ENCODE data around the gene TSFM.

TSFM gene

GRCh38 chr12:57837864-57838562 is 55.4 kb downstream of the TSFM start:
- no peak for FAIRE-seq

- FAIRE-seq, result no peak
Measured at GRCh38 chr12:57838594-57839302, 56.2 kb downstream of the TSFM start.

GRCh38 chr12:57839996-57840395 is 57.4 kb downstream of the TSFM start:
- no peak for FAIRE-seq

- FAIRE-seq, result no peak
Measured at GRCh38 chr12:57840726-57841125, 58.1 kb downstream of the TSFM start.

- FAIRE-seq, result no peak
Measured at GRCh38 chr12:57841445-57841844, 58.9 kb downstream of the TSFM start.

GRCh38 chr12:57842342-57843294 is 60.0 kb downstream of the TSFM start:
- no peak for FAIRE-seq

GRCh38 chr12:57844709-57845477 is 62.3 kb downstream of the TSFM start:
- peak; percentile 6 for FAIRE-seq

GRCh38 chr12:57845478-57846284 is 63.1 kb downstream of the TSFM start:
- no peak for FAIRE-seq

GRCh38 chr12:57846285-57846576 is 63.6 kb downstream of the TSFM start:
- FAIRE-seq, result no peak

- FAIRE-seq, result peak; percentile 94
Measured at GRCh38 chr12:57846577-57847319, 64.2 kb downstream of the TSFM start, which contains the start of gene CTDSP2. CTDSP2 (minus strand) TSS chr12:57846729; CDS start chr12:57846435, 294 bp downstream.
